Measurements from ENCODE around the gene VAC14.
"Not testable (repeated sequence)": the region's sequence is repeated elsewhere in the genome, so short reads cannot be mapped to it uniquely, and the experiment has no call there.

VAC14 gene

DNA sequence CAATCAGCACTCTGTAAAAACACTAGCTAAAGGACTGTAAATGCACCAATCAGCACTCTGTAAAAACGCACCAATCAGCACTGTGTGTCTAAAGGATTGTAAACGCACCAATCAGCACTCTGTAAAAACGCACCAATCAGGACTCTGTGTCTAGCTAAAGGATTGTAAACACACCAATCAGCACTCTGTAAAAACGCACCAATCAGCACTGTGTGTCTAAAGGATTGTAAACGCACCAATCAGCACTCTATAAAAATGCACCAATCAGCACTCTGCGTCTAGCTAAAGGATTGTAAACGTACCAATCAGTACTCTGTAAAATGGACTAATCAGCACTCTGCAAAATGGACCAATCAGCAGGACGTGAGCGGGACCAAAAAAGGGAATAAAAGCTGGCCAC is 58.0 kb downstream of the VAC14 start:
- not testable (repeated sequence) for DNase-seq (ENCODE audit: low read depth)

- DNase-seq (ENCODE audit: low read depth), result no peak
Observed at GRCh38 chr16:70741783-70742125, 59.2 kb downstream of the VAC14 start.

DNA sequence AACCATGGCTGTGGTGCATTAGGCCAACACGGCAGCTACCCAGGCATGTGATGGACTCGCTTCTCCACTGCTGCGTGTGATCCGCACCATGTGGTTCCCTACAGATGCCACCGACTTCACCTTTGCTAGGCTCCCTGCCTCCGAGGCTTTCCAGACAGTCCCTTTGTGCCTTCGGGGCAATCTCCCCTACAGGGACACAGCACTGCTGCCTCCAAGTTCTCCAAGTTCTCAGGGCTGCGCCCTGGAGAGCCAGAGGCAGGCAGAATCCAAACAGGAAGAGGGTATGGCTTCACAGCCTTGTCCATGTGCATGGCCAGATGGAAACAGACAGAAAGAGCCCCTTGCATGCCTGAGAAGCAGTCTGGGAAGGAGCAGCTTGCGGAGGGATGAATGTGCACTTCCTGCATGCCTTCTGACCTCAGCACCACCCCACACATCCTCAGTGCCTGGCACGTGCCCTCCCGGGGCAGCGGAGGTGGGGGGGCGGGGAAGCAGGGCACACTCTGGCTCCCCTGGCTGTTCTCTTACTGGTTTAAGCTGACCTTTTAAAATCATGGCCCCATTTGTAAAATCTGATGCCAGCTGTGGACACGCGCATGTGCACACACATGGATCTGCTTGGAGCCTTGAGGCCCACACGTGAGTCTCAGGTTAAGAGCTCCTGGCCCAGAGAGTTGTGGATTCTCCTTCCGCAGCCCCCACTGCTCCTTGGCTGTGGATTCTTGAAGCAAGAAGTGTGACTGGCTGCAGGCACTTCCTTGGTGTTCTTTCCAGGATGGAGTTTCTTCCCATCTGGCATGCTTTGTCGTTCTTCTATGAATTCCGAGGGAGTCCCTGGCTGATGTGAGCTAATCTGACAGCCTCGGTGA is 59.8 kb downstream of the VAC14 start:
- no peak for DNase-seq (ENCODE audit: low read depth)

GRCh38 chr16:70740174-70740913 is 60.6 kb downstream of the VAC14 start:
- DNase-seq (ENCODE audit: low read depth), result no peak

GRCh38 chr16:70739389-70739788 is 61.6 kb downstream of the VAC14 start:
- no peak for DNase-seq (ENCODE audit: low read depth)

DNA sequence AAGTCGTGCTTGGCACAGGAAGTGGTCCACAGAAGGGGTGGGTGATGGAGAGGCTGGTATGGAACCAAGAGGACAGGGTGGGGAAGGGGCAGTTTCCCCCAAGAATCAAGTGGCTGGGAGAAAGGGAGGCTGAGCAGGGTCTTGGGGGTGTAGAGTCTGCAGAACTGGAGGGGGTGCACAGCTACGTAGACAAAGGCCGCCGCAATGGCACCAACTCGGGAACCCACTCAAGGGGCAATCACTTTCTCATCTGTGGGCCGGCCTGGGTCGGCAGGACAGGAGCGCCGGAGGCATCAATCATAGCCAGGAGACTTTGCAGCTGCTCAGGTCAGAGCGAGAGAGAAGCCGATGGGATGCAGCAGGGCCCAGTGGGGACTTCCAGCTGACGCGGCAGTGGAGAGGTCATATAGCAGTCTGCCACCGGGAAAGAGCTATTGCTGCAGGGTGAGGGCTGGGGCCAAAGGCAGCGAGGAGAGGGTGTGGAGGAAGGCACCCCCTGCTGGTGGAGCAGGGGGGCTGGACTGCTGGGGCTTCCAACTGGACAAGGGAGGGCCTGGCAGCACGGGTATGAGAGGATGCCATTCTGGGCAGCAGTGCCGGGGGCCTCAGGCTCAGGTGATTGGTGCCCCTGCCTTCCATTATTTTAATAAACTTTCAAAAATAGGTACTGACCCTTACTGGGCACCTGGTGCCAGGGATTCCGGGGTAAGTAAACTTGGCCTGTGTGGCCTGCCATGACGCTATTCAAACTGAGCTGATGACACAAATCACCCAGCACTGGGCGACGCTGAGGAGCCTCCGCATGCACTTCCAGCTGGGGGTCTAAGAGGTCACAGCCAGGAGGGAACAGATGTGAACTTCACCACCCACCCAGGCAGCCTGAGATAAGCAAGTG is 62.6 kb downstream of the VAC14 start:
- DNase-seq (ENCODE audit: low read depth), result no peak

- DNase-seq (ENCODE audit: low read depth), result peak; percentile 56
Observed at GRCh38 chr16:70737377-70738082, 63.4 kb downstream of the VAC14 start.

DNA sequence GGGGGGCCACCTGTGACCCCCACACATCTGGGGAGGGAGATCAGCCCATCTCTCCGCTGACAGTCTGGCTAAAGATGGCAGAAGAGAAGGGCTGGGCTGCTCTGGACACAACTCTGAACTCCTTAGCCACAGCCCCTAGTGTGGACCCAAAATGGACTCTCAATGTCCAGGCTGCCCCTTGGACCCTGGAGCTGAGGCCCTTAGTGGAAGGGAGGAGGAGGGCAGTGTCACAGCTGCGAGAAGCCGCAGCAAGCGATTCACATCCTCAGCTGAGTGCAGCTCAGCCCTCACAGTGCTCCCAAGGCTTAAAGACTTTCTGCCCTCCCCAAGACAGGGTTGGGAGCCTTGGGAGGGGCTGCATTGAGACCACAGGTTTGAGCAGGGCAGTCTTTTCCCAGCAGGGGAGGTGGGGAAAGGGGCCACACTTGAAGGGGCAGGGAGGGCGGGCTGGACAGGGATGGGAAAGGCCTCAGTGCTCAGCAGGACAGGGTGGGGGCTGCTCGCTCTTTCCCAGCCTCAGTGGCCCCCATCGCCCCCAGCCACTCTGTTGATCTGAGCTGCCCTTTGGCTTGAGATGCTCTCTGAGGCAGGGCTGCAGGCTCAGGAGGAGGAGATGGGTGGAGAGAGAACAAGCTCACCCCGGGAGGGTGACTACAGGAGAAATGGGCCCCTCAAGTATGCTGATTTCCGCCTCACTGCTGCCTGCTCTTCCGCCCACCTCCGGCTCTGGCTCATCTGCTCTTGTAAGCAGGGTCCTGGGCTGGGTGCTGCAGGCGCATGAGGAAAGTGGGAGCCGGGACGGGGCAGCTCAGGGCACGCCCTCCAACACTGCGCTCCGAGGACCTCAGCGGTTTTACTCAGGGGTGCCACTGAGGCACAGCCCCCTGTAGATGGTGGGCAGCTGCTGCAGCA is 64.2 kb downstream of the VAC14 start:
- no peak for DNase-seq (ENCODE audit: low read depth)

DNA sequence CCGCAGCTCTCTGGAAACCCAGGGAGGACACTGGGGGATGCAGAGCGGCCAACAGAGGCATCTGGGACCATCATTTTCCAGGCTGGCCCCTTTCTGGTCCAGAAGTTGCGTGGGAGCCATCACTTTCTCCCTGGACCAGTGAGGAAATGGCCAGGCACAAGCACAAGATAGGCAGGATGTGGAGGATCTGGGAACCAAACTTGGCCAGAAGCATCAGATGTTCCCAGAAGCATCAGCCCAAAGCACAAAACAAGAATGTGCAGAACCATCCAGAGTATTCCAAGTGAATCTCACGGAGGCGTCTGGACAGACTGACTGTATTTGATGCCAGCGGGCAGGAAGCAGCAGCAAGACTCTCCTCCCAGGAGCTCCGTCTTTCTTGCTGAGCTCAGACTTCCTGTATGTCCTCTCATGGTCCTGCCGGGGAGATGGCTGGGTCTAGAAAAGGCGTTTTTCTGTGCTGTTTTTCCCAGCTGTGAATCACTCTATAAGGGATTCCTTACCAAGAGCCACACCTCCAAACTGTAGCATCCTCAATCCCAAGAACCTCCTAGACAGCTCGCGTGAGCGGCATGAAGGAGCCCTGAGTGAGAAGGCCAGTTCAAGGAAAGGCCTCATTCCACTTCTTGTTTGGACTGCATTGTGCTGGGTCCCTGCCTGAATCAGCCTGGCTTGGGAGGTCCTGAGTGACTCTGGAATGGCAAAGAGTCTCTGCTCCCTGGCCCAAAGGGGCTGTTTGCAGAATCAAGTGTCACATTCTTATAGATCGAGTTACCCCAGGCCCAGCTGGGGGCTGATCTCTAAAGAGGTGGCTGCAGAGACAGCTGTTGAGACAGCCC is 65.6 kb downstream of the VAC14 start:
- DNase-seq (ENCODE audit: low read depth), result no peak

DNA sequence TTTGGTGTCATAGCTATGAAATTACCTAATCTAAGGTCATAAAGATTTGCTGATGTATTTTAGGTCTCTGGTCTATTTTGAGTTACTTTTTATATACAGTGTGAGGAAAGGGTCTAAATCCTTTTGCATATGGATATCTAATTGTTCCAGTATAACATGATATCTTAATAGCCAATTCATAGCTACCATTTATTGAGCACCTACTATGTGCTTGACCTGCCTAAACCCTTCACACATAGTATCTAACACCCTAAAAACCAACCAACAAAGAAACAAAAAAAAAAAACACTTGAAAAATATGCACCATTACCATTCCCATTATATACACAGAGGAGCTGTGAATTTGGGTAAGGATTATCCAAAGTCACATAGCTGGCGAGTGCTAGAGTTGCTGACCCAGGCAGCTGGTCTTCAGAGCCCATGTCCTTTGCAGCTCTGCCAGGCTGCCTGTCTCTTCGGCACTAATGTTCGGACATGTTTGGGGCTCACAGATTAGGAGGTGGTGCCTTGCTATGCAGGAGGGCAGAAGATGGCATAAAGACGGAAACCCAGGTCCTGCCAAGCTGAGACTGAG is 66.3 kb downstream of the VAC14 start:
- no peak for DNase-seq (ENCODE audit: low read depth)

GRCh38 chr16:70730944-70731343 is 70.0 kb downstream of the VAC14 start:
- DNase-seq (ENCODE audit: low read depth), result no peak

- no peak for DNase-seq (ENCODE audit: low read depth)
Observed at GRCh38 chr16:70730031-70730430, 70.9 kb downstream of the VAC14 start.

DNA sequence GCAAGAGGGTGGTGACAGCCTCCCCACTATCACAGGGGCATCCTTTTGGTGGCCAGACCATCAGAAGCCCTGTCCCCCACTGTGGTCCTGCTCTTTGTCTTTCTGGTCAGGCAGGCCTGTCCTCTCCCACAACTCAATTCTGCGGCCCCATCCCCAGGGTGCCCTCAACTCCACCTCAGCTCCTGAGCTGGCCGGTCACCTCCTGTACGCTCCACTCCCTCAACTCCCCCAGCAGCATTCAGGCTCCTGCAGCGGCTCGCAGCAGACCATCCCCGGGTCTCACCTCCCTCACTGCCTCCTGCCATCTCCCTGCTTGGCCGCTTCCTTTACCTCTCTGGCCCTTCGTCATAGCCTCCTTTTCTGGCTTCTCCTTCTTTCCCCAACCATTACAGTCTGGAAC is 71.7 kb downstream of the VAC14 start:
- DNase-seq (ENCODE audit: low read depth), result no peak

DNA sequence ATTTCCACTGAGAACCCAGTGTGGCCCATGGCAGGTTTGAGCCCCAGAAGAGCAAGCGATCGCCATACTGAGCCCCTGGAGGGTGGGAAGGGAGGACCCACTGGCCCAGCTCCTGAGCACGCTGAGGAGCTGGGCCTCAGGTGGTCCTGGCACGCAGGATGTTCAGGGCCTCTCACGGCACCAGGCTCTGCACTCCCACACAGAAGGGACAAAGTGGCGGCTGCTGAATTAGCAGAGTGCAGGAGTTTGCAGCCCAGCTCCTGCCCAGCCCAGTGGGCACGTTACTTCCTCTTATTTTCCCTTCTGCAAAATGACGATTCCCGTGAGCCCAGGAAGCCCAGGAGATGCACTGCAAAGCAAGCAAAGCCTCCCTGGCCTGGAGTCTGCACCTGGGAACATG is 72.8 kb downstream of the VAC14 start:
- DNase-seq (ENCODE audit: low read depth), result no peak

DNA sequence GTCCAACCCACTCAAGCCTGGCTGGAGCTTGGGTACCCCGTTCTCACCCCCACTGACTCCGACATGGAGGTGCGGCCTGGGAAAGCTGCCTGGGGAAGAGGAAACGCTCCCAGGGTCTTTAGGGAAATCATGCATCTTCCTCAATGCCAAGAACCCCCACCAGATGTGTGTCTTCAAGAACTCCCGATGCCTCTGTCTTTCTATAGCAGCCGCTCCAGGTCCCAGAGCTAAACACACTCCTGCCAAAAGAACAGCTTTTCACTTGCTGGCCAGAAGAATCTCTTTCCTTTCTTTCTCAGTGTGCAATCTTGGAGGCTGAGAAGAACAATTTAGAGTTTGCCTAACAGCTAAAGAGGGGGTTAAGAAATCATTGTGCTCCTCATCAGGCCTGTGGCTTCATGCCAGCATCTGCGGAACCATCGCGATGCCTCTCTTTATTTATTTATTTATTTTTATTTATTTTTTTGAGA is 74.0 kb downstream of the VAC14 start:
- no peak for DNase-seq (ENCODE audit: low read depth)

GRCh38 chr16:70725912-70726828 is 74.8 kb downstream of the VAC14 start:
- no peak for DNase-seq (ENCODE audit: low read depth)

DNA sequence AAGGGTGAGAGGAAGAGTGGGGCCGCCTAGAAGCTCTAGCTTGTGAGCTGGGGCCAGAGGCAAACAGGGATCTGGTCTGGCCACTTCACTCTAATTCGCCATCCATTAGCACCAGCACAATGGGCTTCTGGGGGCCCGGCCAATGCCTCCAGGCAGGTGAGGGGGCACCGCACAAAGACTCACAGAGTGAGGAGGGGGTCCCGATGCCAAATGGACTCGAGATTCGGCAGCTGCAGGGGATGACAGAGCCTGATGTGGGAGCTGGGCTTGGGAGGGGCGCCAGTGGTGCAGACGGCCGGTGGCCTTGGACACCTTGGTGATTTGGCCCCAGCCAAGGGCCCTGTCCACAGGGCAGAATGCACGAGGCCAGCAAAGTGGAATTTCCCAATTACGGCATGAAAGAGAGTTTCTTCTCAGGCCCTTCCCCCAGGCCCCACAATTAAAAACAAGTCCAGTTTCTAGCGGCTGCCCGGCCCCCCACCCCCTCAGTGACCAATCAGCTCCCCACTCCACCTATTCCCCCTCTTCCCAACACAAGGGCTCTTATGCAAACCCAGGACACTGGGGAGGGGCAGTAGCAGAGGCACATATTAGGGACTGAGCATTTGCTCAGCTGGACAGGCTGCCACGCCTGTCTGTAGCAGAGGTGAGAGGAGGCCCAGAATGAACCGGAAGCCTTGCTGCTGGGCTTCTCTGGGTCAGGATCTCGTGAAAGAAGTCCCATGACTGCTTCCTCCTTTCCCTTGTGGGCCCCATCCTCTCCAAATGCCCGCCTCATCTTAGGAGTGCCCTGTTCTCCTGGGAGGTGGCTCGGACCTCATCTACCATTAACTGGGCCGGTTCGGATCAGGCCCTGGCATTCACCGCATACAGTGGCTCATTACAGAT is 75.7 kb downstream of the VAC14 start:
- DNase-seq (ENCODE audit: low read depth), result no peak

Measured in stimulated activated CD8-positive, alpha-beta memory T cell treated with anti-CD3 and anti-CD28 coated beads, Interleukin-15, amount 100 ng/mL, for 24 hours (primary cell).